Stimulated activated CD4-positive, alpha-beta T cell treated with anti-CD3 and anti-CD28 coated beads, Interleukin-1b, Interleukin-23, amount 100 ng/mL, for 24 hours (primary cell): Measurements from ENCODE around the gene KRT72.

ENCODE experiments used
- DNase-seq, 4 experiments: peaks; one replicate each; pipeline ENCODE4 v3.0.0-alpha.2; 2020; ENCODE audit warnings: low read depth in 4 of 4, low spot score in 1 of 4

Gene KRT72

GRCh38 chr12:52600941-52601481 is at the start of gene KRT72:
Gene KRT72, minus strand, starts transcription at chr12:52601463. Its CDS starts 11 bp downstream, at chr12:52601452.
- no peak for DNase-seq

- no peak for DNase-seq
Measured at GRCh38 chr12:52650520-52651081, 49.3 kb upstream of the KRT72 start.

GRCh38 chr12:52649066-52649465 is 47.8 kb upstream of the KRT72 start:
- no peak for DNase-seq

- no peak for DNase-seq
Measured at GRCh38 chr12:52648012-52648550, 46.8 kb upstream of the KRT72 start.

- DNase-seq = no peak
Measured at GRCh38 chr12:52647601-52648000, 46.3 kb upstream of the KRT72 start.

GRCh38 chr12:52646613-52647012 is 45.4 kb upstream of the KRT72 start:
- DNase-seq = no peak

- no peak for DNase-seq
Measured at GRCh38 chr12:52645982-52646381, 44.7 kb upstream of the KRT72 start.

GRCh38 chr12:52645120-52645761 is 44.0 kb upstream of the KRT72 start:
- DNase-seq = no peak

- no peak for DNase-seq
Measured at GRCh38 chr12:52644078-52644415, 42.8 kb upstream of the KRT72 start.

- no peak for DNase-seq
Measured at GRCh38 chr12:52643233-52644077, 42.2 kb upstream of the KRT72 start.

- DNase-seq = no peak
Measured at GRCh38 chr12:52641468-52641867, 40.2 kb upstream of the KRT72 start.

GRCh38 chr12:52637299-52637698 is 36.0 kb upstream of the KRT72 start:
- no peak for DNase-seq

- DNase-seq = no peak
Measured at GRCh38 chr12:52636592-52637258, 35.5 kb upstream of the KRT72 start.

- DNase-seq = no peak
Measured at GRCh38 chr12:52636189-52636588, 34.9 kb upstream of the KRT72 start.

- no peak for DNase-seq
Measured at GRCh38 chr12:52634266-52635056, 33.2 kb upstream of the KRT72 start.

- DNase-seq = no peak
Measured at GRCh38 chr12:52633383-52633782, 32.1 kb upstream of the KRT72 start.

- no peak for DNase-seq
Measured at GRCh38 chr12:52632656-52633055, 31.4 kb upstream of the KRT72 start.

- DNase-seq = no peak
Measured at GRCh38 chr12:52631676-52632459, 30.6 kb upstream of the KRT72 start.

GRCh38 chr12:52631264-52631663 is 30.0 kb upstream of the KRT72 start:
- DNase-seq = no peak
